ENCODE data around the gene DPP6. TPM values are rescaled to one million over a fixed set of nuclear protein-coding genes. Genes with fewer than 3 reads are reported as not detected.

The DPP6 gene
- total RNA-seq, 3 donors from 2014 or later (not counting 1 experiment from before 2014, with no cell fraction given): not detected

GRCh38 chr7:154451480-154452457, 399.6 kb downstream of the DPP6 start:
- H3K4me1 Mint-ChIP-seq: no peaks in the 10 kb centered on the region
- H3K36me3 Mint-ChIP-seq: no peaks in the 10 kb centered on the region
- Histone ChIP-seq H3K9me3 (ENCODE audit: control insufficient read depth, insufficient read depth, low read length) (no peaks in the 10 kb centered on the region), H3K27ac (ENCODE audit: low read length) (no peak overlapping the region), H3K4me1 (ENCODE audit: control insufficient read depth, insufficient read depth, low read length) (no peaks in the 10 kb centered on the region), H3K4me3 (ENCODE audit: low read length) (no peak overlapping the region), H3K36me3 (ENCODE audit: control insufficient read depth, insufficient read depth, low read length) (no peaks in the 10 kb centered on the region), H3K27me3 (ENCODE audit: control insufficient read depth, insufficient read depth, low read length) (no peaks in the 10 kb centered on the region)
- H3K27me3 Mint-ChIP-seq (ENCODE audit: low read depth in 2 of 2): no peaks in the 10 kb centered on the region
- TF ChIP-seq CTCF (IDR thresholded peaks at IDR 0.05): no peak
- no peak overlapping the region for H3K27ac Mint-ChIP-seq
- intact Hi-C loops (cut with micrococcal nuclease): no loop called here
- WGBS (ENCODE audit: insufficient coverage): 95% methylated on average over 14 of the region's 15 CpGs
- no peak for DNase-seq
- peaks cover 15 to 16% of the 10 kb centered on the region in 2 donors for H3K9me3 Mint-ChIP-seq
- no peak for ATAC-seq
- H3K4me3 Mint-ChIP-seq: no peak overlapping the region

GRCh38 chr7:154463794-154464193, 411.6 kb downstream of the DPP6 start:
- no peak for TF ChIP-seq CTCF (IDR thresholded peaks at IDR 0.05)
- ATAC-seq (no peak), DNase-seq (no peak)
- intact Hi-C loops (cut with micrococcal nuclease): no loop called here
- Mint-ChIP-seq H3K27ac (no peak overlapping the region), H3K9me3 (peaks cover 6 to 27% of the 10 kb centered on the region in 2 donors), H3K4me1 (no peaks in the 10 kb centered on the region), H3K4me3 (no peak overlapping the region), H3K36me3 (no peaks in the 10 kb centered on the region), H3K27me3 (ENCODE audit: low read depth in 2 of 2) (no peaks in the 10 kb centered on the region)
- no peaks in the 10 kb centered on the region for H3K36me3 ChIP-seq (ENCODE audit: control insufficient read depth, insufficient read depth, low read length)
- H3K4me1 ChIP-seq (ENCODE audit: control insufficient read depth, insufficient read depth, low read length): no peaks in the 10 kb centered on the region
- WGBS (ENCODE audit: insufficient coverage): 89% methylated on average over 5 of the region's 5 CpGs
- H3K27ac ChIP-seq (ENCODE audit: low read length): no peak overlapping the region
- no peak overlapping the region for H3K4me3 ChIP-seq (ENCODE audit: low read length)
- no peaks in the 10 kb centered on the region for H3K27me3 ChIP-seq (ENCODE audit: control insufficient read depth, insufficient read depth, low read length)
- peaks cover 2% of the 10 kb centered on the region for H3K9me3 ChIP-seq (ENCODE audit: control insufficient read depth, insufficient read depth, low read length)

DNA sequence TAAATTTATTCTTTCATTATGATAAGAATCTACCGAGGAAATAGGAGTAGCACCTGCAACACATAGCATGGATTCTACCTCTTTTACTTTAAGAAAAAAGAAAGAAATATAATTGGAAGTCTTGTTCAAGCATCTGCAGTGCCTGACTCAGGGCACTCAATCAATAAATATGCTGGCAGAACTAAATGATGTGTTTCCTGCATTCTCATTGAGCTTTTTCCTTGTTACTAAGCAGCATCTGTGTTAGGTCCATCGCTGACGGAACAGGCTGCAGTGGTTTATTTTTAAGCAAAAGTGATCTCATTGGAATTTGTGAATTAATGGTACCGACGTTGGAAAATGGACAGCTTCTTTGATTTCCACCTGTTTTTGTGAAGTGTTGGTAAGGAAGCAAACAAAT, 417.5 kb downstream of the DPP6 start:
- ATAC-seq (no peak), DNase-seq (no peak)
- Histone ChIP-seq H3K9me3 (ENCODE audit: control insufficient read depth, insufficient read depth, low read length) (peaks cover 3% of the 10 kb centered on the region), H3K36me3 (ENCODE audit: control insufficient read depth, insufficient read depth, low read length) (no peaks in the 10 kb centered on the region), H3K4me3 (ENCODE audit: low read length) (no peak overlapping the region), H3K27me3 (ENCODE audit: control insufficient read depth, insufficient read depth, low read length) (no peaks in the 10 kb centered on the region), H3K4me1 (ENCODE audit: control insufficient read depth, insufficient read depth, low read length) (no peaks in the 10 kb centered on the region), H3K27ac (ENCODE audit: low read length) (no peak overlapping the region)
- no peaks in the 10 kb centered on the region for H3K36me3 Mint-ChIP-seq
- H3K27me3 Mint-ChIP-seq (ENCODE audit: low read depth in 2 of 2): no peaks in the 10 kb centered on the region
- no peak overlapping the region for H3K27ac Mint-ChIP-seq
- H3K4me3 Mint-ChIP-seq: no peak overlapping the region
- intact Hi-C loops (cut with micrococcal nuclease): no loop called here
- H3K9me3 Mint-ChIP-seq: peaks cover 9 to 17% of the 10 kb centered on the region in 2 donors
- H3K4me1 Mint-ChIP-seq: no peaks in the 10 kb centered on the region
- TF ChIP-seq CTCF (IDR thresholded peaks at IDR 0.05): no peak
- 99% methylated on average over 4 of the region's 5 CpGs for WGBS (ENCODE audit: insufficient coverage)

Data from natural killer cell (primary cell).